ENCODE measurements around the gene BBS9. TPM values are rescaled to one million over a fixed set of nuclear protein-coding genes. Genes with fewer than 3 reads are reported as not detected.

BBS9 gene
- total RNA-seq, 6 experiments from 2014 or later = 3.0 to 8.0 (median 6.6) TPM

DNA sequence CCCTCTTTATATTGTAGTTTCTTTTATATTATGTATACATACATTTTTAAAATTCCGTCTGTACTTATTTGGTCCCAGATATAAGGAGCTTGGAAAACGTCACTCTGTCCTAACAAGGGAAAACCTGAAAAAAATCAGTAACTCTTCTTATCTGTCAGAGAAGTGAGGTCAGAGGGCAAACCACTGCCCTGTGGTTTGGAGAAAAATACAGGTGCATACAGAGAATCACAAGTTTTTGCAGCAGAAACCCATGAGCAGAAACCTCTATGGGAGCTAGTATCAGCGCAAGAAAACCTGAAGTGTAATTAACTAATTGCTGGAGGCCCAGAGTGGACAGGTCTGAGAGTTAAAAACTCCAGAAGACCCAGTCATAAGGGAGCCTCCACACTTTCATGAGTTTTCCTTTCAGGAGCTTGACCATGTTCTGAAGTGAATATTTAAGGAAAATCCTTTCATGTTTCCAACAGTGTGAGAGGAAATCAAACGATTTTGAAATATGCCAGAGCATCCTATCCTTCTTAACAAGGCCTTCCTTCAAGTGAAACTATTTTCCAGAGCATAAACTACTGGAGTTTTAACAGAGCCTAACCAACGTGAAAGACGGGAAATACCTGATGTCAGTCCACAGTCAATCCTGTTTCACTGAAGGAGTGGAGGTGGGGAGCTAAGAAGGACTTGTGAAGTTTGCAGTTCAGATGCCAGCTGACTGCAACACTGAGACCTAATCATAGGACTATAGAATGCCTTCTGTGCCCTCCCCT, 485.2 kb downstream of the BBS9 start:
- Histone ChIP-seq H3K27ac (no peak overlapping the region), H3K4me3 (no peak overlapping the region), H3K9me3 (no peaks in the 10 kb centered on the region), H3K4me1 (no peaks in the 10 kb centered on the region), H3K27me3 (no peaks in the 10 kb centered on the region), H3K36me3 (no peaks in the 10 kb centered on the region)
- intact Hi-C loops (cut with DNase I) = no loop called here
- 72% methylated on average over 6 of the region's 6 CpGs for WGBS (ENCODE audit: insufficient coverage, low coverage, low lambda C conversion rate, missing lambda C conversion rate)
- TF ChIP-seq, protein P1, sequence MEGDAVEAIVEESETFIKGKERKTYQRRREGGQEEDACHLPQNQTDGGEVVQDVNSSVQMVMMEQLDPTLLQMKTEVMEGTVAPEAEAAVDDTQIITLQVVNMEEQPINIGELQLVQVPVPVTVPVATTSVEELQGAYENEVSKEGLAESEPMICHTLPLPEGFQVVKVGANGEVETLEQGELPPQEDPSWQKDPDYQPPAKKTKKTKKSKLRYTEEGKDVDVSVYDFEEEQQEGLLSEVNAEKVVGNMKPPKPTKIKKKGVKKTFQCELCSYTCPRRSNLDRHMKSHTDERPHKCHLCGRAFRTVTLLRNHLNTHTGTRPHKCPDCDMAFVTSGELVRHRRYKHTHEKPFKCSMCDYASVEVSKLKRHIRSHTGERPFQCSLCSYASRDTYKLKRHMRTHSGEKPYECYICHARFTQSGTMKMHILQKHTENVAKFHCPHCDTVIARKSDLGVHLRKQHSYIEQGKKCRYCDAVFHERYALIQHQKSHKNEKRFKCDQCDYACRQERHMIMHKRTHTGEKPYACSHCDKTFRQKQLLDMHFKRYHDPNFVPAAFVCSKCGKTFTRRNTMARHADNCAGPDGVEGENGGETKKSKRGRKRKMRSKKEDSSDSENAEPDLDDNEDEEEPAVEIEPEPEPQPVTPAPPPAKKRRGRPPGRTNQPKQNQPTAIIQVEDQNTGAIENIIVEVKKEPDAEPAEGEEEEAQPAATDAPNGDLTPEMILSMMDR (IDR thresholded peaks at IDR 0.05) = no peak
- TF ChIP-seq POLR2A (IDR thresholded peaks at IDR 0.05) = no peak
- DNase-seq = no peak
- ATAC-seq = no peak

DNA sequence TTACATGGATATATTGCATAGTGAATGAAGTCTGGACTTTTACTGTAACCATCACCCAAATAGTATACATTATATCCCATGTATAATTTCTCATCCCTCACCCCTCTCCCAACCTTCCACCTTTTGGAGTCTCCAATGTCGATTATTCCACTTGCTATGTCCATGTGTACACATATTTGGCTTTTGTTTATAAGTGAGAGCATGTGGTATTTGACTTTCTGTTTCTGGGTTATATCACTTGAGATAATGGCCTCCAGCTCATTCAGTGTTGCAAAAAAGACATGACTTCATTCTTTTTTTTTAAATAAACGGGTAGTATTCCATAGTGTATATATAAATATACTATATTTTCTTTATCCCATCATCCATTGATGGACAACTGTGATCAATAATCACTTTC, 487.4 kb downstream of the BBS9 start:
- Histone ChIP-seq H3K36me3 (no peaks in the 10 kb centered on the region), H3K4me3 (no peak overlapping the region), H3K27ac (no peak overlapping the region), H3K4me1 (no peaks in the 10 kb centered on the region), H3K9me3 (no peaks in the 10 kb centered on the region), H3K27me3 (no peaks in the 10 kb centered on the region)
- no peak for ATAC-seq
- DNase-seq = no peak
- TF ChIP-seq POLR2A (IDR thresholded peaks at IDR 0.05) = no peak
- TF ChIP-seq, protein P1 (IDR thresholded peaks at IDR 0.05) = no peak
- 74% methylated on average over 2 of the region's 2 CpGs for WGBS (ENCODE audit: insufficient coverage, low coverage, low lambda C conversion rate, missing lambda C conversion rate)
- intact Hi-C loops (cut with DNase I) = no loop called here

DNA sequence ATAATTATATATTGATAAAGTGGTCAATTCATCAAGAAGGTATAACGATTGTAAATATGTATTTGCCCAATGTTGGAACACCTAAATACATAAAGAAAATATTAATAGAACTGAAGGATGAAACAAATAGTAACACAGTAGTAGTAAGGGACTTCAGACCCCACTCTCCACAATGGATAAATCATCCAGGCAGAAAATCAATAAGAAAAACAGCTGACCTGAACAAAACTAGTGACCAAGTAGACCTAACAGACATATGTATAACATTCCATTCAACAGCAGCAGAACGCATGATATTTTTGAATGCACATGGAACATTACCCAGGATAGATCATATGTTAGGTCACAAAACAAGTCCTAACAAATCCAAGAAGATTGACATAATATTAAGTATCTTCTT, 489.9 kb downstream of the BBS9 start:
- ATAC-seq (no peak), DNase-seq (no peak)
- H3K27ac ChIP-seq = no peak overlapping the region
- H3K4me1 ChIP-seq = no peaks in the 10 kb centered on the region
- intact Hi-C loops (cut with DNase I) = no loop called here
- TF ChIP-seq POLR2A (IDR thresholded peaks at IDR 0.05) = no peak
- TF ChIP-seq, protein P1 (IDR thresholded peaks at IDR 0.05) = no peak
- no peaks in the 10 kb centered on the region for H3K27me3 ChIP-seq
- no peaks in the 10 kb centered on the region for H3K36me3 ChIP-seq
- no peaks in the 10 kb centered on the region for H3K9me3 ChIP-seq
- WGBS (ENCODE audit: insufficient coverage, low coverage, low lambda C conversion rate, missing lambda C conversion rate) = 32% methylated on average over 2 of the region's 2 CpGs
- no peak overlapping the region for H3K4me3 ChIP-seq

DNA sequence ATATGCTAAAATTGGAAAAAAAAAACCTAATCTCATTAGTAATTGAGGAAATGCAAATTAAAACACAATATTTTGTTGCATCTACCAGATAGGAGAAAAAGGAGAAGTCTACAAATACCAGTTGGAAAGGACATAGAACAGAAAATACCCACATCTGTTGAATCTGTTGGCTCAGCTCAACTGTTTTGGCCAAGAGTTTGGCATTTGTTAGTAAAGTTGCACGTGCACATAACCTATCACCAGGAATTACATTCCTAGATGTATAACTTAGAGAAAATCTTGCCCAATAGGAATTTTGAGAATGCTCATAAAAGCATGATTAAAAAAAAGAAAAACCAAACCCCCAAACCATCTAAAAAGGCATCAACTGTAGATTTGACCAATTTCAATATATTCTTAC, 493.9 kb downstream of the BBS9 start:
- H3K9me3 ChIP-seq = no peaks in the 10 kb centered on the region
- ATAC-seq = no peak
- no peak for DNase-seq
- no peaks in the 10 kb centered on the region for H3K27me3 ChIP-seq
- H3K36me3 ChIP-seq = no peaks in the 10 kb centered on the region
- no peak for TF ChIP-seq POLR2A (IDR thresholded peaks at IDR 0.05)
- TF ChIP-seq, protein P1 (IDR thresholded peaks at IDR 0.05) = no peak
- no peaks in the 10 kb centered on the region for H3K4me1 ChIP-seq
- WGBS (ENCODE audit: insufficient coverage, low coverage, low lambda C conversion rate, missing lambda C conversion rate) = 50% methylated on average over 1 of the region's 1 CpG
- intact Hi-C loops (cut with DNase I) = no loop called here
- H3K4me3 ChIP-seq = no peak overlapping the region
- H3K27ac ChIP-seq = no peak overlapping the region

All from right lobe of liver (tissue), 6 donors.